Measurements from ENCODE around the gene PGS1.

DNA sequence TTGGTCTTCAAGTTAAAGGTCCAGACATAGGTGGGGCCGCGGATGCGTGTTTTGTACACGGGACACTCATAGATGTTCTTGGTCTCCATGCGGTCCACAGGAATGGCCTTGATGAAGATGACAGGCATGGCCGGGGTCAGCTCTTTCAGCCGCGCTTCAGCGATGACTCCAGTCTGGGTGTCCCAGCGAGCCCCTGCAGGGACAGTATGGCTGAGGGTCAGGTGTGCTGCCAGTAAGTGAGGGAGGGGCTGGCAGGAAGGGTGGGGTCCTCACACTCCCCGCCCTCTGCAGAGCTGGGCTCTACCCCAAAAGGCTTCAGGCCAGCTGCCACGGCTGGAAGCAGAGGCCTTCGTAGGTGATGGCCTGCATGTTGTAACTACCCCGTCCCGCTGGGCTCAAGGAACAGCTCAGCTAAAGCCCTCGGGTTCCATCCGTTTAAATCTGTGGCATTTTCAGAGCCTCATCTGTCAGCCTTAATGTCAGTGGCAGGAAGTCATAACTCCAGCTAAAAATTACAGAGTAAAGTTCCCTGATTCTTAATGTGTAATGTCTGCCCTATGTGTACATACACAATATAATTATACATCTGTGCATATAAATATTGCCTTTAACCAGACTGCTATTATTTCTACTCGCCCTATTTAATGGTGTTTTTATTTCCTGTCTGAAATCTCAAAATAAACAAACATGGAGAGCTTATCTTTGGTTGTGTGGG, 45.7 kb downstream of the PGS1 start:
- TF ChIP-seq EZH2 (IDR thresholded peaks at IDR 0.05) (no peak), POLR2AphosphoS5 (IDR thresholded peaks at IDR 0.05; ENCODE audit: borderline replicate concordance, low read depth, low read length) (no peak), FOXP2 (optimal IDR thresholded peaks at IDR 0.05; ENCODE audit: control extremely low read depth, extremely low read length, insufficient read depth) (peak; percentile 60)
